ENCODE measurements around the gene RARRES2.

The RARRES2 gene

GRCh38 chr7:150337659-150338081 lies 3.8 kb downstream of the RARRES2 start:
- no peak for DNase-seq (ENCODE audit: low read depth)

GRCh38 chr7:150337179-150337578 lies 4.2 kb downstream of the RARRES2 start:
- no peak for DNase-seq (ENCODE audit: low read depth)

GRCh38 chr7:150336746-150337145 lies 4.7 kb downstream of the RARRES2 start:
- DNase-seq (ENCODE audit: low read depth), result no peak

- DNase-seq (ENCODE audit: low read depth), result no peak
Observed at GRCh38 chr7:150335774-150336112, 5.7 kb downstream of the RARRES2 start.

GRCh38 chr7:150335108-150335773 lies 6.2 kb downstream of the RARRES2 start:
- peak; percentile 79 for DNase-seq (ENCODE audit: low read depth)

GRCh38 chr7:150334108-150334507 lies 7.3 kb downstream of the RARRES2 start:
- DNase-seq (ENCODE audit: low read depth), result no peak

- no peak for DNase-seq (ENCODE audit: low read depth)
Observed at GRCh38 chr7:150333659-150334058, 7.8 kb downstream of the RARRES2 start.

GRCh38 chr7:150332852-150333635 lies 8.4 kb downstream of the RARRES2 start:
- no peak for DNase-seq (ENCODE audit: low read depth)

GRCh38 chr7:150330211-150330885 lies 11.1 kb downstream of the RARRES2 start:
- DNase-seq (ENCODE audit: low read depth), result no peak

GRCh38 chr7:150329331-150330120 lies 11.9 kb downstream of the RARRES2 start:
- no peak for DNase-seq (ENCODE audit: low read depth)

- DNase-seq (ENCODE audit: low read depth), result no peak
Observed at GRCh38 chr7:150327308-150327707, 14.1 kb downstream of the RARRES2 start.

- no peak for DNase-seq (ENCODE audit: low read depth)
Observed at GRCh38 chr7:150326657-150327268, 14.7 kb downstream of the RARRES2 start.

- no peak for DNase-seq (ENCODE audit: low read depth)
Observed at GRCh38 chr7:150325901-150326300, 15.5 kb downstream of the RARRES2 start.

GRCh38 chr7:150325110-150325611 lies 16.3 kb downstream of the RARRES2 start:
- peak; percentile 73 for DNase-seq (ENCODE audit: low read depth)

GRCh38 chr7:150324373-150324961 lies 17.0 kb downstream of the RARRES2 start:
- DNase-seq (ENCODE audit: low read depth), result no peak

GRCh38 chr7:150323682-150324372 lies 17.6 kb downstream of the RARRES2 start:
- no peak for DNase-seq (ENCODE audit: low read depth)

- no peak for DNase-seq (ENCODE audit: low read depth)
Observed at GRCh38 chr7:150322833-150323681, 18.4 kb downstream of the RARRES2 start, which contains the start of the genes ACTR3C and LRRC61. Gene ACTR3C (minus strand): TSS chr7:150323545. CDS start chr7:150295296, 28,249 bp downstream. Gene LRRC61 (plus strand): TSS chr7:150323355. CDS start chr7:150336862, 13,507 bp downstream.

- no peak for DNase-seq (ENCODE audit: low read depth)
Observed at GRCh38 chr7:150322114-150322832, 19.2 kb downstream of the RARRES2 start.

- DNase-seq (ENCODE audit: low read depth), result no peak
Observed at GRCh38 chr7:150321788-150322113, 19.7 kb downstream of the RARRES2 start.
